Measurements from ENCODE around the gene FBXW7.

DNA sequence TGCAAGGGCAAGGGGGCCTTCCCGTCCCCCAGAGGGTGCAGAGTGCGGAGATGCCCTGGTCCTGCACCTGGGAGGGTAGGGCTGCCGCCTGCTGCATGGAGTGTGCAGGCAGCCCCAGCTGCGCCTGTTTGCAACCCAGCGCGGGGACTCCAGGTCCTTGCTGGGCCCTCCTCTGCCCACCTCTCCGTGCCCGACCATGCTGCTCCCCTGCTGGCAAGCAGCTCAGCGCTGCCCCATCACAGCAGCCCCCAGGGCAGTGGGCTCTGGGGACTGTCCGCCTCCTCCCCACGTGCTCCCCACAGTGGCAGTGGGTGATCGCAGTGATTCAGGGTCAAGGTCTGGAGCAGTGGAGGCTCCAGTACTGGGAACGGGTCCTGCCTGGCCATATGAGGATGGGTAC is 5.0 kb upstream of the FBXW7 start:
- no peak for TF ChIP-seq POLR2A (IDR thresholded peaks at IDR 0.05)
- TF ChIP-seq CTCF (IDR thresholded peaks at IDR 0.05), result no peak

Data from body of pancreas (tissue), 4 donors.